Measurements from ENCODE around the gene RPL13.

Gene RPL13

GRCh38 chr16:89560378-89561141 is at the start of gene RPL13:
TSS of gene RPL13 (plus strand) at chr16:89560682. CDS start at chr16:89560960, 278 bp downstream.
- no peak for FAIRE-seq

- no peak for FAIRE-seq
Observed at GRCh38 chr16:89511374-89511773, 49.1 kb upstream of the RPL13 start.

GRCh38 chr16:89512453-89512852 is 48.0 kb upstream of the RPL13 start:
- no peak for FAIRE-seq

GRCh38 chr16:89517128-89517527 is 43.4 kb upstream of the RPL13 start:
- no peak for FAIRE-seq

GRCh38 chr16:89519881-89520280 is 40.6 kb upstream of the RPL13 start:
- no peak for FAIRE-seq

- no peak for FAIRE-seq
Observed at GRCh38 chr16:89522287-89522686, 38.2 kb upstream of the RPL13 start.

- FAIRE-seq: no peak
Observed at GRCh38 chr16:89523680-89524344, 36.7 kb upstream of the RPL13 start.

- no peak for FAIRE-seq
Observed at GRCh38 chr16:89525146-89525913, 35.2 kb upstream of the RPL13 start.

GRCh38 chr16:89529097-89529496 is 31.4 kb upstream of the RPL13 start:
- FAIRE-seq: no peak

GRCh38 chr16:89530401-89531381 is 29.8 kb upstream of the RPL13 start:
- FAIRE-seq: no peak

GRCh38 chr16:89531821-89532526 is 28.5 kb upstream of the RPL13 start:
- no peak for FAIRE-seq

GRCh38 chr16:89534252-89534756 is 26.2 kb upstream of the RPL13 start:
- no peak for FAIRE-seq

- FAIRE-seq: no peak
Observed at GRCh38 chr16:89536371-89536770, 24.1 kb upstream of the RPL13 start.

GRCh38 chr16:89536886-89537548 is 23.5 kb upstream of the RPL13 start:
- FAIRE-seq: no peak

- no peak for FAIRE-seq
Observed at GRCh38 chr16:89537549-89537925, 22.9 kb upstream of the RPL13 start.

- FAIRE-seq: no peak
Observed at GRCh38 chr16:89538286-89538685, 22.2 kb upstream of the RPL13 start.

GRCh38 chr16:89540557-89540956 is 19.9 kb upstream of the RPL13 start:
- no peak for FAIRE-seq

- no peak for FAIRE-seq
Observed at GRCh38 chr16:89541792-89542191, 18.7 kb upstream of the RPL13 start.

GRCh38 chr16:89544113-89544512 is 16.4 kb upstream of the RPL13 start:
- no peak for FAIRE-seq

GRCh38 chr16:89544713-89545043 is 15.8 kb upstream of the RPL13 start:
- no peak for FAIRE-seq

All from islet of Langerhans (tissue), 1 donor.